K562 (cell line): Measurements from ENCODE around the gene RACK1. TPM values are rescaled to one million over a fixed set of nuclear protein-coding genes. Genes with fewer than 3 reads are reported as not detected.

ENCODE experiments used
- ATAC-seq: fragments of 200-7000 bp; cut with Tn5 transposase; 3 replicates; pipeline ENCODE4 v1.9.1; 2020; ENCODE audit warnings: moderate library complexity
- BruUV-seq: library from RNA; stranded (reverse); fragments of 400-500 nt; replicated peaks from 2 replicates; lab custom pipeline; 2021; lab: Mats Ljungman, UMichigan
- CTCF ChIA-PET: fragments of 300-600 bp; formaldehyde crosslinking; extraction: SDS; loops from one replicate; lab custom pipeline; 2021; ENCODE audit warnings: low intra/inter-chr PET ratio; lab: Yijun Ruan, JAX
- POLR2A ChIA-PET: fragments of 300-600, 350-650 bp; sonication (Branson Sonifier 250); formaldehyde crosslinking; extraction: SDS; loops from one replicate; lab custom pipeline; 2021; ENCODE audit warnings: antibody characterized with exemption, inconsistent platforms; lab: Yijun Ruan, JAX
- DNase-seq, 4 experiments: peaks; one replicate each; pipeline versions ENCODE4 v3.0.0 to v3.0.0-alpha.2; 2011 to 2018; ENCODE audit warnings: low spot score in 3 of 4, mixed read lengths in 3 of 4; ENCODE audit errors: extremely low read depth in 1 of 4
- FAIRE-seq: peaks from 2 replicates; lab custom pipeline; 2011; peaks lifted over from hg19 to GRCh38; lab: Jason Lieb, UNC
- H2AFZ ChIP-seq: 2 replicates; pipeline ENCODE4 v1.6.0; 2011; ENCODE audit warnings: low read depth, low read length, control low read depth, inconsistent platforms
- H3K27ac ChIP-seq: fragments of 200-600 bp; 3 replicates; pipeline ENCODE4 v1.8.0; 2011; ENCODE audit warnings: low read depth, mild to moderate bottlenecking, control low read depth, inconsistent platforms, low read length, moderate library complexity, mixed read lengths; ENCODE audit errors: extremely low read depth
- H3K27me3 ChIP-seq, 2 experiments: fragments of 300-600 bp in 1 of 2; 2 replicates in 1 of 2; 3 replicates in 1 of 2; pipeline versions ENCODE4 v1.6.0 to v1.8.0; 2011; ENCODE audit warnings: inconsistent platforms in 2 of 2, low read length in 2 of 2, mild to moderate bottlenecking in 1 of 2, mixed read lengths in 1 of 2, moderate library complexity in 1 of 2; ENCODE audit not compliant: control insufficient read depth in 2 of 2, insufficient read depth in 2 of 2
- H3K36me3 ChIP-seq: fragments of 300-600 bp; 3 replicates; pipeline ENCODE4 v1.8.0; 2011; ENCODE audit warnings: mild to moderate bottlenecking, low read length, inconsistent platforms; ENCODE audit not compliant: control insufficient read depth, insufficient read depth
- H3K4me1 ChIP-seq, 2 experiments: fragments of 200-600 bp in 1 of 2; replicated peaks in 1 of 2; 2 replicates in 1 of 2; 3 replicates in 1 of 2; pipeline versions ENCODE4 v1.5.1 to v1.8.0; 2011; ENCODE audit warnings: inconsistent platforms in 2 of 2, low read length in 2 of 2, mild to moderate bottlenecking in 1 of 2, mixed read lengths in 1 of 2, moderate library complexity in 1 of 2; ENCODE audit not compliant: control insufficient read depth in 2 of 2, insufficient read depth in 2 of 2
- H3K4me2 ChIP-seq: 2 replicates; pipeline ENCODE4 v1.6.1; 2011; ENCODE audit warnings: low read length, control low read depth, inconsistent platforms, mixed read lengths; ENCODE audit not compliant: insufficient read depth
- H3K4me3 ChIP-seq: fragments of 200-600 bp; sonication (generic), shearing (Covaris generic); 2 replicates; pipeline ENCODE4 v1.5.1; 2016; ENCODE audit warnings: control low read depth, inconsistent platforms
- H3K79me2 ChIP-seq: fragments of 200-600 bp; 3 replicates; pipeline ENCODE4 v1.8.0; 2011; ENCODE audit warnings: low read length, inconsistent platforms; ENCODE audit not compliant: control insufficient read depth, insufficient read depth
- H3K9ac ChIP-seq, 2 experiments: 2 replicates each; pipeline versions ENCODE4 v1.6.0 to v1.6.1; 2011; ENCODE audit warnings: low read depth in 2 of 2, low read length in 2 of 2, control low read depth in 1 of 2, inconsistent platforms in 1 of 2, mild to moderate bottlenecking in 1 of 2, mixed read lengths in 1 of 2; ENCODE audit not compliant: insufficient read depth in 1 of 2
- H3K9me1 ChIP-seq: one replicate; pipeline ENCODE4 v1.6.0; 2011; ENCODE audit warnings: inconsistent platforms, mild to moderate bottlenecking, low read length, moderate library complexity; ENCODE audit not compliant: control insufficient read depth, insufficient read depth
- H3K9me3 ChIP-seq: replicated peaks from 2 replicates; pipeline ENCODE4 v1.5.1; 2011; ENCODE audit warnings: low read depth, low read length, inconsistent platforms; ENCODE audit not compliant: control insufficient read depth, insufficient read depth
- H4K20me1 ChIP-seq: replicated peaks from 2 replicates; pipeline ENCODE4 v1.6.1; 2011; ENCODE audit warnings: low read length, inconsistent platforms, mixed read lengths; ENCODE audit not compliant: control insufficient read depth, insufficient read depth
- FOXJ2 ChIP-seq: fragments of 200-800 bp; sonication (Bioruptor generic); IDR thresholded peaks from 2 replicates; pipeline ENCODE4 v1.6.1; 2016; ENCODE audit warnings: missing genetic modification characterization, missing compliant biosample characterization
- HDAC1 ChIP-seq, 2 experiments: fragments of 450-650 bp; IDR thresholded peaks; 2 replicates each; pipeline ENCODE4 v1.6.1; 2016 to 2017; ENCODE audit warnings: inconsistent platforms in 1 of 2, mild to moderate bottlenecking in 1 of 2, moderate library complexity in 1 of 2
- RCOR1 ChIP-seq, 2 experiments: IDR thresholded peaks; 2 replicates each; pipeline ENCODE4 v1.6.1; 2012; ENCODE audit warnings: low read depth in 2 of 2, low read length in 2 of 2, borderline replicate concordance in 1 of 2, improper control_type of control experiment in 1 of 2
- SMARCE1 ChIP-seq: fragments of 450-650 bp; IDR thresholded peaks from 2 replicates; pipeline ENCODE4 v1.7.1; 2016; ENCODE audit warnings: mild to moderate bottlenecking
- TEAD4 ChIP-seq, 2 experiments: sonication (generic) in 1 of 2; formaldehyde crosslinking in 1 of 2; IDR thresholded peaks; 2 replicates each; pipeline versions ENCODE4 v1.6.1 to v1.8.0; 2012 to 2022; ENCODE audit warnings: borderline replicate concordance in 1 of 2, inconsistent platforms in 1 of 2, low read length in 1 of 2, mild to moderate bottlenecking in 1 of 2, missing genetic modification reagents in 1 of 2
- ZBTB34 ChIP-seq: fragments of 250-450 bp; sonication (Bioruptor Pico); IDR thresholded peaks from 2 replicates; pipeline ENCODE4 v1.8.0; 2021; ENCODE audit warnings: mild to moderate bottlenecking, moderate library complexity
- WGBS: fragments of 100-300 bp; shearing (Covaris generic); methylation state at CpG from one replicate; pipeline ENCODE4 v1.1.6; 2016; ENCODE audit warnings: low coverage, mixed read lengths; ENCODE audit not compliant: insufficient coverage; ENCODE audit errors: missing lambda C conversion rate; 5-methylcytosine and 5-hydroxymethylcytosine counted together
- in situ Hi-C: fragments of 300-500 bp; cut with MboI; formaldehyde crosslinking; loops from 4 replicates; pipeline ENCODE4 v1.15.0; 2018; ENCODE audit warnings: inconsistent platforms, mixed read lengths
- intact Hi-C: fragments of 100-400 bp; cut with micrococcal nuclease; formaldehyde crosslinking; loops from 2 replicates; pipeline ENCODE4 v1.14.2; 2022
- polyA plus RNA-seq, 8 experiments: library from polyadenylated mRNA; depleted of rRNA in 4 of 8; stranded (reverse) in 5 of 8; unstranded in 3 of 8; fragments of >200 nt; fragmentation: Nextera tagmentation in 2 of 8; fragmentation: Illumina TruSeq in 1 of 8; extraction: Ambion mirVana in 2 of 8; extraction: Trizol in 1 of 8; gene quantifications; 2 replicates each; pipeline versions ENCODE4 v1.2.1 to v1.2.3, GENCODE V29; 2011 to 2014; ENCODE audit warnings: inconsistent platforms in 1 of 8, missing spikeins in 1 of 8
- total RNA-seq, 7 experiments: library from RNA; depleted of rRNA in 6 of 7; stranded (reverse); fragments of >200 nt in 6 of 7; fragmentation: Illumina TruSeq in 2 of 7; extraction: Trizol in 2 of 7; gene quantifications; 2 replicates each; pipeline versions ENCODE4 v1.2.1 to v1.2.3, GENCODE V29; 2011 to 2021; ENCODE audit warnings: low replicate concordance in 1 of 7
- TF ChIP-seq, protein P1 (sequence below): fragments of 200-800 bp; sonication (Bioruptor generic); IDR thresholded peaks from 2 replicates; pipeline ENCODE4 v1.6.1; 2017; ENCODE audit warnings: missing genetic modification characterization, missing compliant biosample characterization
- TF ChIP-seq, protein P2 (sequence below): sonication (generic); formaldehyde crosslinking; IDR thresholded peaks from 2 replicates; pipeline ENCODE4 v1.8.1; 2023; ENCODE audit warnings: mild to moderate bottlenecking, missing genetic modification reagents, moderate library complexity
- TF ChIP-seq, protein P3 (sequence below): fragments of 450-650 bp; IDR thresholded peaks from 2 replicates; pipeline ENCODE4 v1.6.1; 2018; ENCODE audit not compliant: partially characterized antibody

RACK1 gene
- total and polyA plus RNA-seq, 9 of the 15 experiments (the other 6 are each of a cell fraction or from before 2014, with no cell fraction given), result 2,303 to 5,311 (median 3,833) TPM

- Histone ChIP-seq H3K79me2 (peaks cover 13% of the 10 kb centered on the region), H3K4me1 (peaks cover 26 to 68% of the 10 kb centered on the region in 2 experiments; a peak in 4 of 5 replicates), H4K20me1 (0 out of 2 replicates have a peak, but pooled peaks cover 3% of the 10 kb centered on the region), H3K27me3 (no peaks in the 10 kb centered on the region), H3K27ac (peak overlapping the region; percentile 91), H3K9ac (peak overlapping the region; percentile 95 to 96), H2AFZ (peak overlapping the region; percentile 87), H3K36me3 (no peaks in the 10 kb centered on the region; the same call in 2 of the 3 replicates), H3K4me2 (peak overlapping the region; percentile 99), H3K4me3 (peak overlapping the region; percentile 67), H3K9me1 (no peaks in the 10 kb centered on the region), H3K9me3 (no peaks in the 10 kb centered on the region)
- ATAC-seq (peak; percentile 77), DNase-seq (peak; percentile 84 to 96 (median 88)), FAIRE-seq (peak; percentile 72)
- in situ Hi-C loops (no loop called here), intact Hi-C loops (loop anchor here (1.0 kb wide), 2 partner anchors 16 to 32 kb away; partner anchors contain the start of gene TRIM41)
- ChIA-PET POLR2A (interaction anchor here (0.5 to 6.7 kb wide), 12 partner anchors 12 to 60 kb away, joined by 3 to 69 read pairs (median 4); partner anchors contain the start of genes RACK1 and TRIM7), CTCF (interaction anchor here (0.6 kb wide), 1 partner anchor 8 kb away, joined by 3 read pairs; no protein-coding TSS in a partner anchor)
- under 1% methylated on average over 38 of the region's 64 CpGs for WGBS
- BruUV-seq, result TSS peak; percentile 61
- peak; percentile 20 to 27; a peak in 1 of 4 replicates for TF ChIP-seq RCOR1 (IDR thresholded peaks at IDR 0.05; ENCODE audit: borderline replicate concordance in 1 of 2, low read depth in 2 of 2, low read length in 2 of 2)
- TF ChIP-seq ZBTB34 (CRISPR knock-in tag), result no peak
- TF ChIP-seq, protein P1, sequence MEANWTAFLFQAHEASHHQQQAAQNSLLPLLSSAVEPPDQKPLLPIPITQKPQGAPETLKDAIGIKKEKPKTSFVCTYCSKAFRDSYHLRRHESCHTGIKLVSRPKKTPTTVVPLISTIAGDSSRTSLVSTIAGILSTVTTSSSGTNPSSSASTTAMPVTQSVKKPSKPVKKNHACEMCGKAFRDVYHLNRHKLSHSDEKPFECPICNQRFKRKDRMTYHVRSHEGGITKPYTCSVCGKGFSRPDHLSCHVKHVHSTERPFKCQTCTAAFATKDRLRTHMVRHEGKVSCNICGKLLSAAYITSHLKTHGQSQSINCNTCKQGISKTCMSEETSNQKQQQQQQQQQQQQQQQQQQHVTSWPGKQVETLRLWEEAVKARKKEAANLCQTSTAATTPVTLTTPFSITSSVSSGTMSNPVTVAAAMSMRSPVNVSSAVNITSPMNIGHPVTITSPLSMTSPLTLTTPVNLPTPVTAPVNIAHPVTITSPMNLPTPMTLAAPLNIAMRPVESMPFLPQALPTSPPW (CRISPR knock-in tag), result peak; percentile 82
- TF ChIP-seq, protein P2, sequence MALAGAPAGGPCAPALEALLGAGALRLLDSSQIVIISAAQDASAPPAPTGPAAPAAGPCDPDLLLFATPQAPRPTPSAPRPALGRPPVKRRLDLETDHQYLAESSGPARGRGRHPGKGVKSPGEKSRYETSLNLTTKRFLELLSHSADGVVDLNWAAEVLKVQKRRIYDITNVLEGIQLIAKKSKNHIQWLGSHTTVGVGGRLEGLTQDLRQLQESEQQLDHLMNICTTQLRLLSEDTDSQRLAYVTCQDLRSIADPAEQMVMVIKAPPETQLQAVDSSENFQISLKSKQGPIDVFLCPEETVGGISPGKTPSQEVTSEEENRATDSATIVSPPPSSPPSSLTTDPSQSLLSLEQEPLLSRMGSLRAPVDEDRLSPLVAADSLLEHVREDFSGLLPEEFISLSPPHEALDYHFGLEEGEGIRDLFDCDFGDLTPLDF (CRISPR knock-in tag), result peak; percentile 96
- peak; percentile 71; the same call in 1 of the 2 replicates for TF ChIP-seq TEAD4 (IDR thresholded peaks at IDR 0.05; ENCODE audit: low read length)
- TF ChIP-seq TEAD4 (CRISPR knock-in tag; IDR thresholded peaks at IDR 0.05; ENCODE audit: borderline replicate concordance), result no peak
- TF ChIP-seq FOXJ2, result peak; percentile 87
- TF ChIP-seq, protein P3, sequence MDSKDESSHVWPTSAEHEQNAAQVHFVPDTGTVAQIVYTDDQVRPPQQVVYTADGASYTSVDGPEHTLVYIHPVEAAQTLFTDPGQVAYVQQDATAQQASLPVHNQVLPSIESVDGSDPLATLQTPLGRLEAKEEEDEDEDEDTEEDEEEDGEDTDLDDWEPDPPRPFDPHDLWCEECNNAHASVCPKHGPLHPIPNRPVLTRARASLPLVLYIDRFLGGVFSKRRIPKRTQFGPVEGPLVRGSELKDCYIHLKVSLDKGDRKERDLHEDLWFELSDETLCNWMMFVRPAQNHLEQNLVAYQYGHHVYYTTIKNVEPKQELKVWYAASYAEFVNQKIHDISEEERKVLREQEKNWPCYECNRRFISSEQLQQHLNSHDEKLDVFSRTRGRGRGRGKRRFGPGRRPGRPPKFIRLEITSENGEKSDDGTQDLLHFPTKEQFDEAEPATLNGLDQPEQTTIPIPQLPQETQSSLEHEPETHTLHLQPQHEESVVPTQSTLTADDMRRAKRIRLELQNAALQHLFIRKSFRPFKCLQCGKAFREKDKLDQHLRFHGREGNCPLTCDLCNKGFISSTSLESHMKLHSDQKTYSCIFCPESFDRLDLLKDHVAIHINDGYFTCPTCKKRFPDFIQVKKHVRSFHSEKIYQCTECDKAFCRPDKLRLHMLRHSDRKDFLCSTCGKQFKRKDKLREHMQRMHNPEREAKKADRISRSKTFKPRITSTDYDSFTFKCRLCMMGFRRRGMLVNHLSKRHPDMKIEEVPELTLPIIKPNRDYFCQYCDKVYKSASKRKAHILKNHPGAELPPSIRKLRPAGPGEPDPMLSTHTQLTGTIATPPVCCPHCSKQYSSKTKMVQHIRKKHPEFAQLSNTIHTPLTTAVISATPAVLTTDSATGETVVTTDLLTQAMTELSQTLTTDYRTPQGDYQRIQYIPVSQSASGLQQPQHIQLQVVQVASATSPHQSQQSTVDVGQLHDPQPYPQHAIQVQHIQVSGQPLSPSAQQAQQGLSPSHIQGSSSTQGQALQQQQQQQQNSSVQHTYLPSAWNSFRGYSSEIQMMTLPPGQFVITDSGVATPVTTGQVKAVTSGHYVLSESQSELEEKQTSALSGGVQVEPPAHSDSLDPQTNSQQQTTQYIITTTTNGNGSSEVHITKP, result peak; percentile 41
- peak; percentile 71 to 95 for TF ChIP-seq HDAC1 (IDR thresholded peaks at IDR 0.05)
- TF ChIP-seq SMARCE1, result no peak
These were observed 52.0 kb downstream of the RACK1 start for GRCh38 chr5:181191526-181192336.
